GM12864 (cell line): ENCODE results near the gene EYS.
"Not testable (repeated sequence)": the region's sequence is repeated elsewhere in the genome, so short reads cannot be mapped to it uniquely, and the experiment has no call there.

Experiments used
- DNase-seq: peaks from one replicate; pipeline ENCODE4 v3.0.0-alpha.2; 2011; ENCODE audit warnings: low read depth
- H3K4me3 ChIP-seq: 2 replicates; pipeline ENCODE4 v1.5.1; 2011; ENCODE audit warnings: mild to moderate bottlenecking, low read depth, low read length, control low read depth
- TF ChIP-seq, protein P1 (sequence below): IDR thresholded peaks from 2 replicates; pipeline ENCODE4 v1.5.1; 2011; ENCODE audit warnings: low read depth, mild to moderate bottlenecking, moderate library complexity, low read length, control low read depth, inconsistent platforms; ENCODE audit errors: missing control alignments

Gene EYS

DNA sequence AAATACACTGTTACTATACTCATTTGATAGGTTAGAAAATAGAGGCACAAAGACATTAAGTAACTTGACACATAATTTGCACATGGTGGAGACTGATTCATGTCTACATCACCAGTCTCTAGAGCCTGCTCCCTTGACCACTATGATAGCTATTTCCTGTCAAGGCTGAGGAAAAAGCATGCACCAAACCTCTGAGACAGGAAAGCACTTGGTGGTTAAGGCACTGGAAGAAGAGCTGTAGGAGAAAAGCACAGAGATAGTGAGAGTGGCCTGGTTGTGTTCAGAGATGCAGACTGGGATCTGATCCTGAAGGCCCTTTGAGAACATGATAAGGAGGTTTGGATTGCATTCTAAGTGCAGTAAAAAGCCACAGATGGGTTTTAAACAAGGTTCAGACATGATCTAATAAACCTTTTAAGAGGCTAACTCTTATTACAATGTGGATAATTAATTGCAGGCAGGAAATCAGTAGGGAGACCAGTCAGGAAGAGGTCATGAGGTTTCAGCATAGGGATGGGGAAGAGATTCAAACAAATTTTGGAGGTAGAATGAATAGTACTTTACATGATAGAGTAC lies 1902.6 kb downstream of the EYS start:
- TF ChIP-seq, protein P1, sequence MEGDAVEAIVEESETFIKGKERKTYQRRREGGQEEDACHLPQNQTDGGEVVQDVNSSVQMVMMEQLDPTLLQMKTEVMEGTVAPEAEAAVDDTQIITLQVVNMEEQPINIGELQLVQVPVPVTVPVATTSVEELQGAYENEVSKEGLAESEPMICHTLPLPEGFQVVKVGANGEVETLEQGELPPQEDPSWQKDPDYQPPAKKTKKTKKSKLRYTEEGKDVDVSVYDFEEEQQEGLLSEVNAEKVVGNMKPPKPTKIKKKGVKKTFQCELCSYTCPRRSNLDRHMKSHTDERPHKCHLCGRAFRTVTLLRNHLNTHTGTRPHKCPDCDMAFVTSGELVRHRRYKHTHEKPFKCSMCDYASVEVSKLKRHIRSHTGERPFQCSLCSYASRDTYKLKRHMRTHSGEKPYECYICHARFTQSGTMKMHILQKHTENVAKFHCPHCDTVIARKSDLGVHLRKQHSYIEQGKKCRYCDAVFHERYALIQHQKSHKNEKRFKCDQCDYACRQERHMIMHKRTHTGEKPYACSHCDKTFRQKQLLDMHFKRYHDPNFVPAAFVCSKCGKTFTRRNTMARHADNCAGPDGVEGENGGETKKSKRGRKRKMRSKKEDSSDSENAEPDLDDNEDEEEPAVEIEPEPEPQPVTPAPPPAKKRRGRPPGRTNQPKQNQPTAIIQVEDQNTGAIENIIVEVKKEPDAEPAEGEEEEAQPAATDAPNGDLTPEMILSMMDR = no peak
- no peak for DNase-seq
- H3K4me3 ChIP-seq = no peak overlapping the region

DNA sequence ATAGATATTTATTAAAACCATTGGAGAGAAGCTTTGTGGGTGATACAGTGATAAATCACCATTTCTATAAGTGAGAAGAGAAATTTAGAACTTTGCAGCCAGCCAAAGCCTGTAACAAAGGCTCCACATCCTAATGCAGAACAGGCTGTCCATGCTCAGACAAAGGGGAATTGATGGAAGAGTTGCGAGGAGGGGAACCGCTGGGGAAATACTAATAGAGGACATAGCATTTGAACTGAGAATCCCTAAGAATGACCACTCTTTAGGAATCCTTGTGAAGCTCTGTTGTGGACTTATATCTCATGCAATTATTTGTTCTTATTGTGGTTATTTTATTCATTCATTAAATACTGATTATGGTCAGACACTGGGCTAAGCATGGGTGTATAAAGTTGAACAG lies 1903.7 kb downstream of the EYS start:
- TF ChIP-seq, protein P1 = no peak
- no peak for DNase-seq
- no peak overlapping the region for H3K4me3 ChIP-seq

DNA sequence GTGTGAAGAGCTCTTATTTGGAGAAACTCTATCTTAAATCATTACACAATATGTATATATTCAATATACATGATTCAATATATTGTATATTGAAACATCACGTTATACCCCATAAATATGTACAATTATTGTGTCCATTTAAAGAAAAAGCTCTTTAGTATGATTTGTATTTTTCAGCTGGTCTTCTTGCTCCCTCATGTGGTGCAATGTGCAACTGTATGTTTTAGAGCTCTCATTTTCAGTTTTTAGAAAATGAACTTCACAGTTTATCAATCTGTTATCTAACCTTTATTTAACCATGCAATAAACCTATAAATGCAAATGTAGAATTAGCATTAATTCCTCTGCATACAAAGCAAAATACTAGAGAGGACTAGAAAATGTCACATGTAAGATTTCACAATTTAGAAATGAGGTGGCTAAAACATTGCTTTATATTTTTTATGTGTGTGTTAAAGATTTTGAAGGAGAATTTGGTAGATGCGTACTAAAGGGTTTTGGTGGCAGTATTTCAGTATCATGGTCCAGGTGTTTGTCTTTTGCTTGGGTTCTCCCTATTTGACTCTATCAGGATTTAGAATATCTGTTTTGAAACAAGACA lies 1904.3 kb downstream of the EYS start:
- H3K4me3 ChIP-seq = no peak overlapping the region
- no peak for DNase-seq

DNA sequence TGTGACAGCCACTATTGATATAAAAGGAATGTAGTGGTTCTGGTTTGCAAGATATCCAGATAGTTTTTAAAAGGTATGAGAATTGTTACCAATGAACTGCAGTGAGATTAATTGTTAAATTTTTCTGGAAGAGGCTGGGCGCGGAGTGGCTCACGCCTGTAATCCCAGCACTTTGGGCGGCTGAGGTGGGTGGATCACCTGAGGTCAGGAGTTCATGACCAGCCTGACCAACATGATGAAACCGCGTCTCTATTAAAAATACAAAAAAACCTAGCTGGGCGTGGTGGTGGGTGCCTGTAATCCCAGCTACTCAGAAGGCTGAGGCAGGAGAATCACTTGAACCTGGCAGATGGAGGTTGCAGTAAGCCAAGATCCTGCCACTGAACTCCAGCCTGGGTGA lies 1906.6 kb downstream of the EYS start:
- DNase-seq, H3K4me3 ChIP-seq: not testable (repeated sequence)

More for the DNA sequence above, 1904.3 kb downstream of the EYS start:
- TF ChIP-seq, protein P1 = peak; percentile 43

DNA sequence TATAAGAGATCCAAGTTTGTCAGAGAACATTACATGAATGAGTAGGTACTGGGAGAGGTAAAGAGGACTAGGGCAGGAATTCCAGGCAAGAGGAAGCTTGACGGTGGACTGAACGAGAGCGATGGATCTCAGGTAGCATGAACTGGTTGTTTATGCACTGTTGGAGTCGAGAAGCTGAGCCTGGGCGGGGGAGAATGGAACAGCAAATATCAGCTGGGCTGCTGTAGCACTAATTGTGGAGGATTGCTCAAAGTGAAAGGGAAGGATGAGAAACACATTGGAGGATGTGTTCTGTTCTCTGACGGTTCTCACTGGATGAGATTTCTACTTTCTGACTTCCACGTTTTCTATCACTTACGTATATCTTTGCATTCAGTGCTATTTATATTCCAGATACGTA lies 1907.2 kb downstream of the EYS start:
- TF ChIP-seq, protein P1 = no peak
- H3K4me3 ChIP-seq = no peak overlapping the region
- no peak for DNase-seq

DNA sequence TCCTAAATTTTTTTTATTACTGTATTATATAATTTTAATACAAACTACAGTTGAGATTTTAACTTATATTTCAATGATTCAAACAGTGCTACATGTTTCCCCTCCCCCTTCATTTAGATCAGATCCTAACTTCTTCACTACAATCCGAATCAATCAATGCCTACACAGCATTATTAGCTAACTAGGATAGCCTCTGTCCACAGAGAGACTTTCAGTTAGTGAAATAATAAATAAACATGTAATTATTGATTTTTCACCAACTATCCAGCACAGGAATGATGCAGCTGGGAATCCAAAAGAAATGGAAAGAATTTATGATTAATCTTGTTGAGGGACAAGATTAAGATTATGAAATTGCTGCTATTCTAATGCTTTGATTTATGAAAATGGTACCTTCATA lies 1907.7 kb downstream of the EYS start:
- TF ChIP-seq, protein P1 = no peak
- no peak for DNase-seq
- no peak overlapping the region for H3K4me3 ChIP-seq

DNA sequence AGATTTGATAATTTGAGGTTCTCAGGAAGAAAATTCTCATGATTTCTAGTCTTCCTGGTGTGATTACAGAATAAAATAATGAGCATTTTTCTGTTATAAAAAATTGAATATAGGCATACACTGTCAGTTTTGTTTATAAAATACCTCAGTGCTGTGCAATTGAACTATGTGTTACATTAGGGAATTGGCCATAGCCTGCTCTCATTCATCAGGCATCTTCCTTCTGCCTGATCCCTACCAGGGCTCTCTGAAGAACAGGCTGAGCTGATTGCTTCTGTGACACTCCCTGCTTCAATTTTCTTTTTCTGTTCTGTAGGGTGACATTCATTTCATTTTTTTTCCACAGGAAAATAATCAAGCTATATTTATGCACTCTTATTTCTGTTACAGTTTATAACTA lies 1908.6 kb downstream of the EYS start:
- no peak overlapping the region for H3K4me3 ChIP-seq
- DNase-seq = no peak
- TF ChIP-seq, protein P1 = no peak
